MM.1S (cell line): ENCODE measurements around the gene KDM4C.

Experiments used
- DNase-seq: peaks from one replicate; pipeline ENCODE4 v3.0.0-alpha.2; 2015
- H2AFZ ChIP-seq: fragments of 300-600 bp; sonication (generic); 2 replicates; pipeline ENCODE4 v1.6.0; 2016; ENCODE audit warnings: antibody characterized with exemption, low read length
- H3F3A ChIP-seq: fragments of 300-600 bp; sonication (generic); 2 replicates; pipeline ENCODE4 v1.6.1; 2016; ENCODE audit warnings: mild to moderate bottlenecking, antibody characterized with exemption, low read length, moderate library complexity, mixed read lengths; ENCODE audit not compliant: insufficient read depth
- H3K27ac ChIP-seq: fragments of 300-600 bp; sonication (generic); 2 replicates; pipeline ENCODE4 v1.5.1; 2016; ENCODE audit warnings: mild to moderate bottlenecking, low read length
- H3K27me3 ChIP-seq: fragments of 300-600 bp; sonication (generic); replicated peaks from 2 replicates; pipeline ENCODE4 v1.6.0; 2016; ENCODE audit warnings: low read length; ENCODE audit not compliant: insufficient read depth
- H3K36me3 ChIP-seq: fragments of 300-600 bp; sonication (generic); replicated peaks from 2 replicates; pipeline ENCODE4 v1.6.1; 2016; ENCODE audit warnings: mild to moderate bottlenecking, low read length, mixed read lengths; ENCODE audit not compliant: insufficient read depth
- H3K4me1 ChIP-seq: fragments of 300-600 bp; sonication (generic); 2 replicates; pipeline ENCODE4 v1.6.1; 2016; ENCODE audit warnings: low read length, mixed read lengths
- H3K4me2 ChIP-seq: fragments of 300-600 bp; sonication (generic); 2 replicates; pipeline ENCODE4 v1.6.0; 2016; ENCODE audit warnings: low read depth, low read length
- H3K4me3 ChIP-seq: fragments of 300-600 bp; sonication (generic); 2 replicates; pipeline ENCODE4 v1.5.1; 2016; ENCODE audit warnings: low read length, mixed read lengths
- H3K79me2 ChIP-seq: fragments of 300-600 bp; sonication (generic); 2 replicates; pipeline ENCODE4 v1.6.1; 2016; ENCODE audit warnings: mixed run types, low read length, mixed read lengths
- H3K9ac ChIP-seq: fragments of 300-600 bp; sonication (generic); 2 replicates; pipeline ENCODE4 v1.6.1; 2016; ENCODE audit warnings: low read length, mixed read lengths
- H3K9me2 ChIP-seq: fragments of 300-600 bp; sonication (generic); replicated peaks from 2 replicates; pipeline ENCODE4 v1.6.1; 2016; ENCODE audit warnings: mild to moderate bottlenecking, low read length, mixed read lengths; ENCODE audit not compliant: insufficient read depth
- H3K9me3 ChIP-seq: fragments of 300-600 bp; sonication (generic); replicated peaks from 2 replicates; pipeline ENCODE4 v1.6.1; 2016; ENCODE audit warnings: mild to moderate bottlenecking, low read length, mixed read lengths; ENCODE audit not compliant: insufficient read depth
- H4K20me1 ChIP-seq: fragments of 300-600 bp; sonication (generic); 2 replicates; pipeline ENCODE4 v1.6.1; 2016; ENCODE audit warnings: mild to moderate bottlenecking, low read length, moderate library complexity, mixed read lengths; ENCODE audit not compliant: insufficient read depth
- EZH2 ChIP-seq: fragments of 300-600 bp; sonication (generic); optimal IDR thresholded peaks from 2 replicates; pipeline ENCODE3; 2017; ENCODE audit warnings: low read depth, mild to moderate bottlenecking, antibody characterized with exemption, low read length, mixed read lengths
- EZH2phosphoT487 ChIP-seq: fragments of 300-600 bp; sonication (generic); IDR thresholded peaks from 2 replicates; pipeline ENCODE4 v1.6.1; 2018; ENCODE audit warnings: antibody characterized with exemption, low read length
- TF ChIP-seq, protein P1 (sequence below): fragments of 300-600 bp; sonication (generic); IDR thresholded peaks from 2 replicates; pipeline ENCODE4 v1.5.1; 2016; ENCODE audit warnings: antibody characterized with exemption, low read length, mixed read lengths

The KDM4C gene

DNA sequence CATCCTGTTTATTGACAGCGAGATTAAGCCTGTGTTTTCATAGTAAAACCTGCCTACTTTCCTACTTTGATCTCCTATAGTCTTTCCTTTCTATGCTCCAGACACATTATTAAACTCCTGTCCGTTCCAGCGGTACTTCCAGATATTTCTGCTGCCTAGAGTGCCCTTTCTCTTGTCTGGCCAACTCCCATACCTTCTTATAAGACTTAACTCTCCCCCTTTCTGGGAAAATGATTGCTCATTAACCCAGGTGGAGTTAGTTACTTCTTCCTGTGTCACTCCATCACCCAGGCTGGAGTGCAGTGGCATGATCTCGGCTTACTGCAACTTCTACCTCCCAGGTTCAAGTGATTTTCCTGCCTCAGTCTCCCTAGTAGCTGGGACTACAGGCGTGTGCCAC is 33.1 kb downstream of the KDM4C start:
- Histone ChIP-seq H3K27me3 (no peaks in the 10 kb centered on the region), H3K9me2 (no peaks in the 10 kb centered on the region), H3K36me3 (no peaks in the 10 kb centered on the region), H2AFZ (no peak overlapping the region), H3K27ac (no peak overlapping the region), H4K20me1 (no peaks in the 10 kb centered on the region), H3K4me3 (no peak overlapping the region), H3K9ac (no peak overlapping the region), H3F3A (no peaks in the 10 kb centered on the region), H3K9me3 (no peaks in the 10 kb centered on the region), H3K4me1 (no peaks in the 10 kb centered on the region), H3K4me2 (no peak overlapping the region), H3K79me2 (peaks cover 43% of the 10 kb centered on the region)
- no peak for DNase-seq
- TF ChIP-seq, protein P1, sequence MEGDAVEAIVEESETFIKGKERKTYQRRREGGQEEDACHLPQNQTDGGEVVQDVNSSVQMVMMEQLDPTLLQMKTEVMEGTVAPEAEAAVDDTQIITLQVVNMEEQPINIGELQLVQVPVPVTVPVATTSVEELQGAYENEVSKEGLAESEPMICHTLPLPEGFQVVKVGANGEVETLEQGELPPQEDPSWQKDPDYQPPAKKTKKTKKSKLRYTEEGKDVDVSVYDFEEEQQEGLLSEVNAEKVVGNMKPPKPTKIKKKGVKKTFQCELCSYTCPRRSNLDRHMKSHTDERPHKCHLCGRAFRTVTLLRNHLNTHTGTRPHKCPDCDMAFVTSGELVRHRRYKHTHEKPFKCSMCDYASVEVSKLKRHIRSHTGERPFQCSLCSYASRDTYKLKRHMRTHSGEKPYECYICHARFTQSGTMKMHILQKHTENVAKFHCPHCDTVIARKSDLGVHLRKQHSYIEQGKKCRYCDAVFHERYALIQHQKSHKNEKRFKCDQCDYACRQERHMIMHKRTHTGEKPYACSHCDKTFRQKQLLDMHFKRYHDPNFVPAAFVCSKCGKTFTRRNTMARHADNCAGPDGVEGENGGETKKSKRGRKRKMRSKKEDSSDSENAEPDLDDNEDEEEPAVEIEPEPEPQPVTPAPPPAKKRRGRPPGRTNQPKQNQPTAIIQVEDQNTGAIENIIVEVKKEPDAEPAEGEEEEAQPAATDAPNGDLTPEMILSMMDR, result no peak
- TF ChIP-seq EZH2phosphoT487 (no peak), EZH2 (no peak)

DNA sequence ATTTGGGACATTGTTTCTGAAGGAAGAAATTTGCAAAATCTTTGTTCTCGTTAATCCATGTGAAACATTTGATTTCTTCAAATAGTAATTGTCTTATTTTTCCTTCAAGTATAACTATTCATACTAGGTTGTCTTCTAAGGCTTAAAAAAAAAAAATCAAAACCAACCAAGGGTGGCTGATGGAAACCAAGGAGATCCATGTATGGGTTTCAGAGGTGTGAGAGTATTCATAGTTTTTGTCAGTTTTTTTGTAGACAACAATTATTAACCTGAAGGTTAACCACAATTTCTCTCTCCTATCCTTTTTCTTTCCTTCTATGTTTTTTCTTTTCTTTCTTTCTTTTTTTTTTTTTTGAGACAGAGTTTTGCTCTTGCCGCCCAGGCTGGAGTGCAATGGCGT is 35.4 kb downstream of the KDM4C start:
- Histone ChIP-seq H3F3A (no peaks in the 10 kb centered on the region), H3K27ac (no peak overlapping the region), H3K4me1 (no peaks in the 10 kb centered on the region), H2AFZ (no peak overlapping the region), H3K27me3 (no peaks in the 10 kb centered on the region), H4K20me1 (no peaks in the 10 kb centered on the region), H3K9me2 (no peaks in the 10 kb centered on the region), H3K4me3 (no peak overlapping the region), H3K9me3 (no peaks in the 10 kb centered on the region), H3K36me3 (no peaks in the 10 kb centered on the region), H3K79me2 (peaks cover 24% of the 10 kb centered on the region), H3K4me2 (no peak overlapping the region), H3K9ac (no peak overlapping the region)
- TF ChIP-seq EZH2, result no peak
- no peak for TF ChIP-seq EZH2phosphoT487
- TF ChIP-seq, protein P1, result no peak
- DNase-seq, result no peak

DNA sequence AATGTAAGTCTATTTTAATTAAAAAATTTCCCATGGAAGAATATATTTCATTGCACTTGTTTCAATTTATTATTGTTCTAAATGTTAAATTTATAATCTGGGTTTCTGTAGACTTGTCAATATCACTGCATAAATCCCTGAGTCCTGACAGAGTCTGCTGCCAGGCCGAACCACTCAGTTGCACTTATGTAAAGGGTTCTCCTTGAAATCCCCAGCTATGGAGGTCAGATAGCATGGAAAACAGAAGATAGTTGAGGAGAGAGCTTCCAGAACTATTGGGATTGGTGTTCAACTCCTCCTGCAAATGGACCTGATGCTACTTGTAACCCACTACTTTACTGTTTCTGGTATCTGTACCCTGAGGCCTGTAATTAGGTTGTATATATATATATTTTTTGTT is 37.2 kb downstream of the KDM4C start:
- H3K4me2 ChIP-seq, result no peak overlapping the region
- no peak for DNase-seq
- TF ChIP-seq EZH2phosphoT487 (no peak), EZH2 (no peak)
- TF ChIP-seq, protein P1, result no peak
- no peaks in the 10 kb centered on the region for H3K27me3 ChIP-seq
- no peak overlapping the region for H2AFZ ChIP-seq
- no peaks in the 10 kb centered on the region for H3K4me1 ChIP-seq
- no peaks in the 10 kb centered on the region for H3K9me2 ChIP-seq
- H3K27ac ChIP-seq, result no peak overlapping the region
- no peak overlapping the region for H3K4me3 ChIP-seq
- no peaks in the 10 kb centered on the region for H4K20me1 ChIP-seq
- peaks cover 12% of the 10 kb centered on the region; the same call in 1 of the 2 replicates for H3K79me2 ChIP-seq
- H3F3A ChIP-seq, result no peaks in the 10 kb centered on the region
- H3K9ac ChIP-seq, result no peak overlapping the region
- H3K36me3 ChIP-seq, result no peaks in the 10 kb centered on the region
- no peaks in the 10 kb centered on the region for H3K9me3 ChIP-seq
